Neural progenitor cell (in vitro differentiated cells): Measurements from ENCODE around the gene PAN2. TPM values are rescaled to one million over a fixed set of nuclear protein-coding genes. Genes with fewer than 3 reads are reported as not detected.

Experiments used
- DNase-seq: peaks from one replicate; pipeline ENCODE4 v3.0.0-alpha.2; 2016; ENCODE audit warnings: low spot score
- H2AFZ ChIP-seq: fragments of 200-600 bp; sonication (generic); replicated peaks from 2 replicates; pipeline ENCODE4 v1.6.1; 2016; ENCODE audit warnings: antibody characterized with exemption
- H3F3A ChIP-seq: fragments of 200-600 bp; sonication (generic); 2 replicates; pipeline ENCODE4 v1.6.1; 2016; ENCODE audit warnings: antibody characterized with exemption, low read depth
- H3K27ac ChIP-seq: fragments of 200-600 bp; sonication (generic); 2 replicates; pipeline ENCODE4 v1.5.1; 2016; ENCODE audit warnings: mild to moderate bottlenecking
- H3K27me3 ChIP-seq: fragments of 200-600 bp; sonication (generic); 2 replicates; pipeline ENCODE4 v1.6.1; 2016; ENCODE audit warnings: mild to moderate bottlenecking, moderate library complexity
- H3K36me3 ChIP-seq: fragments of 200-600 bp; sonication (generic); 2 replicates; pipeline ENCODE4 v1.5.1; 2016
- H3K4me1 ChIP-seq: fragments of 200-600 bp; sonication (generic); 2 replicates; pipeline ENCODE4 v1.6.1; 2016; ENCODE audit warnings: mixed run types
- H3K4me2 ChIP-seq: fragments of 200-600 bp; sonication (generic); 2 replicates; pipeline ENCODE4 v1.6.1; 2016
- H3K4me3 ChIP-seq: fragments of 200-600 bp; sonication (generic); 2 replicates; pipeline ENCODE4 v1.5.1; 2016
- H3K79me2 ChIP-seq: fragments of 200-600 bp; sonication (generic); 2 replicates; pipeline ENCODE4 v1.6.1; 2016; ENCODE audit warnings: low read depth
- H3K9ac ChIP-seq: fragments of 200-600 bp; sonication (generic); 2 replicates; pipeline ENCODE4 v1.6.1; 2016
- H3K9me3 ChIP-seq: fragments of 200-600 bp; sonication (generic); 2 replicates; pipeline ENCODE4 v1.5.1; 2016; ENCODE audit warnings: low read depth
- H4K20me1 ChIP-seq: fragments of 200-600 bp; sonication (generic); 2 replicates; pipeline ENCODE4 v1.6.1; 2016; ENCODE audit warnings: low read depth
- H3K27ac Mint-ChIP-seq: 3 replicates; pipeline ENCODE4 v1.8.0; 2021; ENCODE audit warnings: mixed read lengths
- H3K27me3 Mint-ChIP-seq: 2 replicates; pipeline ENCODE4 v1.8.0; 2022; ENCODE audit warnings: low read depth, mild to moderate bottlenecking, inconsistent platforms, moderate library complexity, mixed read lengths; ENCODE audit not compliant: insufficient read depth
- H3K36me3 Mint-ChIP-seq: 3 replicates; pipeline ENCODE4 v1.8.0; 2021; ENCODE audit warnings: mixed read lengths
- H3K4me1 Mint-ChIP-seq: 3 replicates; pipeline ENCODE4 v1.8.0; 2021; ENCODE audit warnings: mixed read lengths
- H3K4me3 Mint-ChIP-seq: 3 replicates; pipeline ENCODE4 v1.8.0; 2021; ENCODE audit warnings: mild to moderate bottlenecking, moderate library complexity, mixed read lengths
- H3K9me3 Mint-ChIP-seq: 3 replicates; pipeline ENCODE4 v1.8.0; 2020; ENCODE audit warnings: mixed read lengths
- CTCF ChIP-seq: fragments of 200-600 bp; sonication (generic); IDR thresholded peaks from 2 replicates; pipeline ENCODE4 v1.5.1; 2017; ENCODE audit warnings: antibody characterized with exemption, mild to moderate bottlenecking
- EZH2 ChIP-seq: fragments of 200-600 bp; sonication (generic); IDR thresholded peaks from 2 replicates; pipeline ENCODE4 v1.6.1; 2017; ENCODE audit warnings: antibody characterized with exemption, mild to moderate bottlenecking, moderate library complexity
- EZH2phosphoT487 ChIP-seq: fragments of 200-600 bp; sonication (generic); IDR thresholded peaks from 2 replicates; pipeline ENCODE4 v1.6.1; 2017; ENCODE audit warnings: antibody characterized with exemption
- total RNA-seq: library from RNA; depleted of rRNA; stranded (reverse); fragments of >200 nt; gene quantifications from 2 replicates; pipeline ENCODE4 v1.2.3, GENCODE V29; 2015; ENCODE audit warnings: low replicate concordance

Gene PAN2
- total RNA-seq, 1 donor from 2014 or later = 116 TPM

GRCh38 chr12:56307221-56307965 lies 26.4 kb downstream of the PAN2 start:
- DNase-seq = no peak
- no peak overlapping the region for H3K27ac ChIP-seq
- H3K9me3 Mint-ChIP-seq = no peaks in the 10 kb centered on the region
- H3K36me3 ChIP-seq = peaks cover 6% of the 10 kb centered on the region
- H3K79me2 ChIP-seq = no peaks in the 10 kb centered on the region
- H3K9me3 ChIP-seq = no peaks in the 10 kb centered on the region
- no peaks in the 10 kb centered on the region for H3K4me1 ChIP-seq
- H3K27ac Mint-ChIP-seq = no peak overlapping the region
- H3K27me3 ChIP-seq = no peaks in the 10 kb centered on the region
- H2AFZ ChIP-seq = no peak overlapping the region
- no peak overlapping the region for H3K9ac ChIP-seq
- no peak overlapping the region for H3K4me3 ChIP-seq
- peaks cover 12% of the 10 kb centered on the region for H3K36me3 Mint-ChIP-seq
- H4K20me1 ChIP-seq = no peaks in the 10 kb centered on the region
- no peak overlapping the region for H3K4me2 ChIP-seq
- no peaks in the 10 kb centered on the region for H3K4me1 Mint-ChIP-seq
- no peak for TF ChIP-seq EZH2phosphoT487
- TF ChIP-seq EZH2 = no peak
- no peak for TF ChIP-seq CTCF
- peaks cover 25% of the 10 kb centered on the region for H3F3A ChIP-seq
- no peak overlapping the region for H3K4me3 Mint-ChIP-seq
- no peaks in the 10 kb centered on the region for H3K27me3 Mint-ChIP-seq

GRCh38 chr12:56304872-56305590 lies 28.8 kb downstream of the PAN2 start:
- Histone ChIP-seq H3K4me2 (no peak overlapping the region), H3K9me3 (no peaks in the 10 kb centered on the region), H2AFZ (no peak overlapping the region), H3F3A (peaks cover 44% of the 10 kb centered on the region), H3K4me1 (no peaks in the 10 kb centered on the region), H3K27me3 (no peaks in the 10 kb centered on the region), H3K36me3 (peaks cover 6% of the 10 kb centered on the region), H3K4me3 (no peak overlapping the region), H4K20me1 (no peaks in the 10 kb centered on the region), H3K27ac (no peak overlapping the region), H3K79me2 (no peaks in the 10 kb centered on the region), H3K9ac (no peak overlapping the region)
- Mint-ChIP-seq H3K4me3 (no peak overlapping the region), H3K4me1 (peaks cover 8% of the 10 kb centered on the region), H3K27ac (no peak overlapping the region), H3K36me3 (peaks cover 14% of the 10 kb centered on the region), H3K9me3 (no peaks in the 10 kb centered on the region), H3K27me3 (peaks cover 3% of the 10 kb centered on the region)
- no peak for DNase-seq
- TF ChIP-seq EZH2 (no peak), CTCF (no peak), EZH2phosphoT487 (no peak)

GRCh38 chr12:56304276-56304675 lies 29.5 kb downstream of the PAN2 start:
- peaks cover 6% of the 10 kb centered on the region for H3K36me3 ChIP-seq
- no peak overlapping the region for H3K4me2 ChIP-seq
- H3K27ac ChIP-seq = no peak overlapping the region
- no peak overlapping the region for H3K4me3 ChIP-seq
- H2AFZ ChIP-seq = no peak overlapping the region
- Mint-ChIP-seq H3K27ac (no peak overlapping the region), H3K36me3 (peaks cover 12% of the 10 kb centered on the region), H3K27me3 (peaks cover 3% of the 10 kb centered on the region), H3K4me3 (no peak overlapping the region), H3K9me3 (no peaks in the 10 kb centered on the region), H3K4me1 (peaks cover 13% of the 10 kb centered on the region)
- H3K9ac ChIP-seq = no peak overlapping the region
- TF ChIP-seq EZH2 (no peak), EZH2phosphoT487 (no peak), CTCF (no peak)
- H3F3A ChIP-seq = peaks cover 51% of the 10 kb centered on the region
- H4K20me1 ChIP-seq = peaks cover 5% of the 10 kb centered on the region
- peaks cover under 1% of the 10 kb centered on the region for H3K4me1 ChIP-seq
- H3K27me3 ChIP-seq = no peaks in the 10 kb centered on the region
- DNase-seq = no peak
- no peaks in the 10 kb centered on the region for H3K9me3 ChIP-seq
- peaks cover 6% of the 10 kb centered on the region for H3K79me2 ChIP-seq
